Stimulated activated CD8-positive, alpha-beta memory T cell treated with anti-CD3 and anti-CD28 coated beads, Interleukin-7, amount 100 ng/mL, for 4 hours (primary cell): ENCODE measurements around the gene CCDC152.
"Not testable (repeated sequence)": the region's sequence is repeated elsewhere in the genome, so short reads cannot be mapped to it uniquely, and the experiment has no call there.

Experiments
- DNase-seq, 2 donors: peaks; one replicate each; pipeline ENCODE4 v3.0.0-alpha.2; 2020; ENCODE audit warnings: low read depth in 2 of 2

CCDC152 gene

DNA sequence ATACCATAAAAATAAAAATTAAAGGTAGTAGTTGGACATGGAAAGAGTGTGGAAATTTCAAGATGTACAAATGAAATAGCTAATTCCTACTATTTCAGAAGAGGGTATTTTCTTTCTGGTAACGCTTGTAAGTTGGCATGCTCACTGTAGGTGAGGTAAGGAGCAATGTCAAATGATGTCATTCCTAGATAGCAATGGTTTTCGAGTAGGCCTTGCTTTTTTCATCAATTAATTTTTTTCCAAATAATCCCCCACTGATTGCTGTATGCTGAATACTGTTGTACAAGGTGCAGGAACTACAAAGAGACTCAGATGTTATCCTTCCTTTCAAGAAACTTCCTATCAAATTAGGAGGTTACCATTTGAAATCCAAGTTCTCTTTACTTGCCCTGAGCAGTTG, 56.0 kb downstream of the CCDC152 start:
- no peak for DNase-seq

DNA sequence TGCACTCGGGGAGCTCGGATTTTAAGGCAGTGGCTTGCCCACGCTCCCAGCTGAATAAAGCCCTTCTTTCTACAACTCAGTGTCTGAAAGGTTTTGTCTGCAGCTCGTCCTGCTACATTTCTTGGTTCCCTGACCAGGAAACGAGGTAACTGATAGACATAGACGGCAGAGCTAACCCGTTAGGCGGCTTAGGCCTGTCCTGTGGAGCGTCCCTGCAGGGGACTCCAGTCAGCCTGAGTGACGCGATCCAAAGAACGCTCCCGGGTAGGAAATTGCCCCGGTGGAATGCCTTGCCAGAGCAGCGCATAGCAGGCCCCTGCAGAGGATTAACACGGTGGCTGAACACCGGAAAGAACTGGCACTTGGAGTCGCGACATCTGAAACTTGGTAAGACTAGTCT, 56.9 kb downstream of the CCDC152 start:
- DNase-seq = no peak

DNA sequence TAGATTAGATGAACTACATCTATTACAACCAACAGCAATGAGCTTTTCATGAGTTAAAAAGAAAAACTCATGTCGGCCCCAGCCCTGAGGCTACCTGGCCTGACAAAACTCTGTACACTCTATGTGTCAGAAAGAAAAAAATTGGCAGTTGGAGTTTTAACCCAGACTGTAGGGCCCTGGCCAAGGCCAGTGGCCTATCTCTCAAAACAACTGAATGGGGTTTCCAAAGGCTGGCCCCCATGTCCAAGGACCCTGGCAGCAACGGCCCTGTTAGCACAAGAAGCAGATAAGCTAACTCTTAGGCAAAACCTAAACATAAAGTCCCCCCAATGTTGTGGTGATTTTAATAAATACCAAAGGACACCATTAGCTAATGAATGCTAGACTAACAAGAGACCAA, 59.9 kb downstream of the CCDC152 start:
- DNase-seq = not testable (repeated sequence)

DNA sequence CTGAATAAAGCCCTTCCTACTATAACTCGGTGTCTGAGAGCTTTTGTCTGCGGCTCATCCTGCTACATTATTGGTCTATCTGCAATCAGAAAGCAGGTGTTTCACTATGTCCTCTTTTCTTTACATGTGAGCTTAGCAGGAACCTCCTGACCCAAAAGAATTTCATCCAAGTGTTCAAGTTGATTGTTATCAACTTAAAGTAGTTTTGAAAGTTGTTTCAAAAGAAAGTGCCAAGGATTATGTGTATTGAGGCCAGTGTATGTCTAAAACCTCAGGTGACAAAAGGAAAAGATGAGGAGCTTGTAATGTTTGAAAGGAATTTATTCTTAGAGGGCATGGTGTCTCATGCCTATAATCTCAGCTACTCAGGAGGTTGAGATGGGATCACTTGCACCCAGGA, 63.1 kb downstream of the CCDC152 start:
- no peak for DNase-seq

DNA sequence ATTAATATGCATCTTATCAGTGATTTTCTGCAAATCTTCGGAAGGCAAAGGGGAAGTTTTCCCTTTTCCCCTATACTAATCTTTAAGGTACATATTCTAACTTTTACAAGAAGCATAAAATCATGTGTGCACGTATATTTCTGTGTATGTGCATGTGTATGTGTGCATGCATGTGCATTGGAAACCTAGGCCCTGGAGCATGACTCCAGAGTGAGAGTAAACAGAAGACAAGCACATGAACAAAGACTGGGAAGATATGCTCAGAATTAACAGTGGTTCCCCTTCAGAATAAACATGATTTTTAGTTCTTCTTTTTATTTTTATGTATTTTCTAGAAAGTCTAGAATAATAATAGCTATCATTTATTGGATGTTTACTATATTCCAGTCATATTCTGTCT, 65.9 kb downstream of the CCDC152 start:
- DNase-seq = no peak

DNA sequence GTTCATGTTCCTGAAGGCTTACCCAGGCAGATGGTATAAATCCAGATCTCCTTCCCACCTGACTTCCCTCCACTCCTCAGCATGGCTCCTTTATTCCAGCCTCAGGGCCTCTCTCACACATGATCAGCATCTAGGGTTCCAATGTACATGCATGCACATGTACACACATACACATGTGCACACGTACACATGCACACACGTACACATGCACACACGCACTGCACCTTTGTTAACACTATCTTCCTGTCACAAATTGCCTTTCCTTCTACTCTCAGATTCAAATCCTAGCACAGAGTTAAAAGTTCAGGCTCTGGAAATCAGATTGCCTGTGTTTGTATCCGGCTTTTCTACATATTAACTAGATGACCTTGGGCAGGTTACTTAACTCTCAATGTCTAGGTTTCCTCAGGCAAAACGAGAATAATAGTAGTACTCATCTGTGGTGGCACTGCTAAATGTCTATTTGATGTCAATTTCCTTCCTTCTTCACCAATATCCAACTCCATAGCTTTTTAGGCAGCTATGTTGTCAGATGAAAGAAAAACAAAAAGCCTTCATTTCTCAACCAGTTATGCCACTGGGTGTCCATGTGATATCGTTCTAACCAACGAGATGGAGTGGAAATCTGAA, 67.8 kb downstream of the CCDC152 start:
- DNase-seq = no peak

DNA sequence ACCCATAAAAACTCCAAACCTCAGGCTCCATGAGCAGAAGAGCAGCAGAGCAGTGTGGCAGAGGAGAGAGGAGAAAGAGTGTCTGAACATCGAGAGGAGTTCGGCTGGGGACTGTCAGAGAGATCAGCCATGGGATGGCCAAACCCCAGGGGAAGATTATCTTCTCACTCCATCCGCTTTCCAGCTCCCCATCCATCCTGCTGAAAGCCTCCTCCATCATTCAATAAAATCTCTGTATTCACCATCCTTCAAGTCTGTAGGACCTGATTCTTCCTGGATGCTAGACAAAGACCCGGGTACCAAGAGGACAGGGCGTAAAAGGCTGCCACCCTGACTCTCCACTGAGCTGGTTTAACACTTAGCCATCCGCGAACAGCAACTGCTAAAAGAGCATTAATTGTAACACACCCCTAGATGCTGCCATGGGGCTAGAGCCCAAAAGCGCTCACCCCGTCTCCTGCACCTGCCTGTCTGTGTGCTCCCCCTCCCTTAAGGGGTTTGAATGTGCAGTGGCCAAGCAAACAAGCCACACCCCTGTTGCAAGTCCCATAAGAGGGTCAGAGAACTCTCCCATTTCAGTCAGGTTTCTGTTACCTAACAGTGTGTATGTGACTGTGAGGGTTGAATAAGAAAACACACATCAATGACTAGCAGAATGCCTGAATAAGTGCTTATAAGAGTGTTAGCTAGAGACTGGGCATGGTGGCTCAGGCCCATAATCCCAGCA, 69.0 kb downstream of the CCDC152 start:
- DNase-seq = no peak

DNA sequence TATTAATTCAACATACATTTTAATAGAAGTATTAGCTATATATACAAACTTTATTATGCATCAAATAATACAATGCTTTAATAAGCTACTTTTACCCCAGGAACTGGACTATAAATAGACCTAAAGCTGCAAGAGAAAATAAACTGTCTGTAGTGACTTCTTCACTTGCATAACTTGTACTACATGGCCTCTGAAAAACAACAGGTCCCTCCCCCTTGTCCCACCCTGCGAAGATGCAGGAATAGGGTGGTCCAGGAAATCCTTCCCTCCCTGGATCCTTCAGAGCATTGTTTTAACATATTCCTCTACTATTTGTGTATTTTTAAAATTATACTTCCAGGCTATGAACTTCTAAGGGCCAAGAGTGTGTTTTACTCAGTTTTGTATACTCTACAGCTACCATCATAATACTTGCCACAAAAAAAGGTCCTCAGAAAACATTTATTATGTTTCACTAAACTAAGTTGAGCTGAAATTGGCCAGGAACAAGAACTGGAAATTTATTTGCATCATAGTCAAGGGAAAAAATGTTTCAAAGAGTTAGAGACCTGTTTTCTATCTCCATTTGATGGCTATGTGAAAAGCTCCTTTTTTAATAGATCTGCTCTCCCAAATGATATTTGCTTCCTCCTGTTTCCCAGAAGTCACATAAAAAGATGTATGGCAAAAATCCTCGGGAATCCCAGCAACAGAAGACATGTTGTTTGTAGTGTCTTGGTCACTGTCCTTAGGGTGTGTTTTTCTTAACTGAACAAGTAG, 70.3 kb downstream of the CCDC152 start:
- no peak for DNase-seq

DNA sequence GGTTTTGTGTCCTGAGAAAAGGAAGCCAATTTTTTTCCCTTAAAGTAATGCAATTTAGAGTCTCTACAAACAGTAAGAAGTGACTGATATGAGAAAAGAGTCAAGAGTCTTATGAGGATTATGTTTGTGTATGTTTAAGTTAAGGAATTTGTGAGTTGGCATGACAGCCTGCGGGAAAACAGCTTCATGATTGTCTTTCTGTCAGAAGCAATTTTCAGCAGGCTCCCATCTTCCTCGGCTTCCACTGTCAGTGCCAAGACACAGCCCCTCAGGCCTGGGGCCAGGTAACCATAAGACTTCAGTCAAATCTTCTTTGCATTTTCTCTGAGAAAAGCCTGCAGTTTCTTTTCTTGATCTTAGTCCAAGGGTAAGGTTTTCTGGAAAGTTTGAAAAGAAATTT, 72.1 kb downstream of the CCDC152 start:
- DNase-seq = no peak

DNA sequence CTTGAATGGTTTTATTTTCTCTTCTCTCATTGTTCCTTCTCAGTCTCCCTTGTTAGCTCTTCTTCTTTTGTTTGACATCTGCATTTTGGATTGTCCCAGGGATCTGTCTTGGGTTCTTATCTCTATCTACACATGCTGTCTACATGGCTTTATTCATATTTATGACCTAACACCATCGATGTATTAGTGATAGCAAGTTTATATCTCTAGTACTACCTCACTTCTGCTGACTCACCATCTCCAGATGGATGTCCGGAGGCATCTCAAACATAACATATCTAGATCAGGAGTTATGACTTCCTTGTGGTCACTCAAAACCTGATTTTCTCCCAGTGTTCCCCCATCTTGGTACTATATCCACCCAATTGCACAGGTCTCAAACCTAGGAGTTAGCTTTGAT, 74.3 kb downstream of the CCDC152 start:
- DNase-seq = no peak

DNA sequence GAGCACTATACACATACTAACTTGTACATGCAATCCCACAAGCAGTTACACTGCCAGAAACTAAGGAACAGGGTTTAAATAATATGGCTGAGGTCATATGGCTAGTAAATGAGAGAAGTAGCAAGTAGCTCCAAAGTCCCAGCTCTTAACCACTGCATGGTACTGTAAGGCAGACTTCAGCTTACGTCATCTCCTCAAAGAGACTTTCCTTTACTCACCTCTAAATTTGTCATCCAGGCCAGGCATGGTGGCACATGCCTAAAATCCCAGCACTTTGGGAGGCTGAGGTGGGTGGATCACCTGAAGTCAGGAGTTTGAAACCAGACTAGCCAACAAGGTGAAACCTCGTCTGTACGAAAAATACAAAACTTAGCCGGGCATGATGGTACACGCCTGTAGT, 75.4 kb downstream of the CCDC152 start:
- no peak for DNase-seq

DNA sequence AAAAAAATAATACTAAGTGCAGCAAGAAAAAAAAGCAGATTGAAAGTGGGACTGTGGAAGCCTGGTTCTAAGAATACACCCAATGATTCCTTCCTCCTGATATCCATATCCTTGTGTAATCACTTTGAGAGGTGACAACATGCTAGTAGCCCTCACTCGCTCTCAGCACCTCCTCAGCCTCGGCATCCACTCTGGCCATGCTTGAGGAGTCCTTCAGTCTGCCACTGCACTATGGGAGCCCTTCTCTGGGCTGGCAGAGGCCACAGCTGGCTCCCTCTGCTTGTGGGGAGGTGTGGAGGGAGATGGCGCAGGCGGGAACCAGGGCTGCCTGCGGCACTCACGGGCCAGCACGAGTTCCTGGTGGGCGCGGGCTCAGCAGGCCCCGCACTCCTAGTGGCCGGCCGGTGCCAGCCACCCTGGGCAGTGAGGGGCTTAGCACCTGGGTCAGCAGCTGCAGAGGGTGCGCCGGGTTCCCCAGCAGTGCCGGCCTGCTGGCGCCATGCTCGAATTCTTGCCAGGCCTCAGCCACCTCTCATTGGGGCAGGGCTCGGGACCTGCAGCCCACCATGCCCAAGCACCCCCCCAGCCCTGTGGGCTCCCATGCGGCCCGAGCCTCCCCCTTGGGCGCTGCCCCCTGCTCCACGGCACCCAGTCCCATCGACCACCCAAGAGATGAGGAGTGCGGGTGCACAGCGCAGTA, 79.6 kb downstream of the CCDC152 start:
- no peak for DNase-seq

DNA sequence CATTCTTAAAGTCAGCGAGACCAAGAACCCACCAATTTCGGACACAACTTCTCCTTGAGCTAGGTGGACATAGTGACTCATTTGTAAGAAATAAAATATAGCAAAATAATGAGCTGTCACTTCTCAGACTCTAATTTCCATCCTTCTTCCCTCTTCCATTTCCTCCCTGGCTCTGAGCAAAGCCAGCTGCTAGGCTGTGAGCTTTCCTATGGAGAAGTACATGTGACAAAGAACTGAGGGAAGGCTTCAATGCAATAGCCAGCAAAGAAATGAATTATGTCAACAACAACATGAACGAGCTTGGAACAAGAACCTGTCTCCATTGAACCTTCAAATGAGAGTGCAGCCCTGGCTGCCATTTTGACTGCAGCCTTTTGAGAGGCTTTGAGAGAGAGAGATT, 81.0 kb downstream of the CCDC152 start:
- DNase-seq = no peak

DNA sequence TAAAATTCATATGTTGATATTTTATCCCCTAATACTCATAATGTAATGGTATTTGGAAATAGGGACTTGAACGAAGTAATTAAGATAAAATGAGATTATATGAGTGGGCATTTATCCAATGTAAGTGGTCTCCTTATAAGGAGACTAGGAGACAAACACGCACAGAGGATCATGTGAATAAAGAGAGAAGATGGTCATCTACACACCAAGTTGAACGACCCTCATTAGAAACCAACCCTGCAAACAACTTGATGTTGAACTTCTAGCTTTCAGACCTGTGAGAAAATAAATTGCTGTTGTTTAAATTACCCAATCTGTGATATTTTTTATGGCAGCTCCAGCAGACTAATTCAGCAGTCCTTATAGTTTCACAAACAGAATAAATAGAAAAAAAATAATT, 82.6 kb downstream of the CCDC152 start:
- DNase-seq = no peak

DNA sequence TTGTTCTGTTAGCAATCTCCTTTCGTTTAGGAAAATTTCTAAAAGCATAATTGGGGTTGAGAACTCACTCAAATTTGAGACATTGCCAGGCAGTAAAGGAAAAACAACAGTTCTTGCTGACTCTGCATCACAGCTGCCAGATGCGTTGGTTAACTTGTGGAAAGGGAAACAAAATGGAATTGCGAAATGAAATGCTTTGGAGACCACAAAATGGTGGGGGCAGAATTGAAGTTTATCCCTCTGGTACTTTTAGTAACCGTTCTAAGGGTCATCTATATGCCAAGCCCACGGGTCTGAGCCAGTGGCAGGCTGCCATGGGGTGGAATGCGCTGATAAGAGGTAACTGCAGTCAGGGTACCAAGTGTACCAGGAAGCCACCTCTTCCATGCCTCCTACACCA, 83.7 kb downstream of the CCDC152 start:
- no peak for DNase-seq

DNA sequence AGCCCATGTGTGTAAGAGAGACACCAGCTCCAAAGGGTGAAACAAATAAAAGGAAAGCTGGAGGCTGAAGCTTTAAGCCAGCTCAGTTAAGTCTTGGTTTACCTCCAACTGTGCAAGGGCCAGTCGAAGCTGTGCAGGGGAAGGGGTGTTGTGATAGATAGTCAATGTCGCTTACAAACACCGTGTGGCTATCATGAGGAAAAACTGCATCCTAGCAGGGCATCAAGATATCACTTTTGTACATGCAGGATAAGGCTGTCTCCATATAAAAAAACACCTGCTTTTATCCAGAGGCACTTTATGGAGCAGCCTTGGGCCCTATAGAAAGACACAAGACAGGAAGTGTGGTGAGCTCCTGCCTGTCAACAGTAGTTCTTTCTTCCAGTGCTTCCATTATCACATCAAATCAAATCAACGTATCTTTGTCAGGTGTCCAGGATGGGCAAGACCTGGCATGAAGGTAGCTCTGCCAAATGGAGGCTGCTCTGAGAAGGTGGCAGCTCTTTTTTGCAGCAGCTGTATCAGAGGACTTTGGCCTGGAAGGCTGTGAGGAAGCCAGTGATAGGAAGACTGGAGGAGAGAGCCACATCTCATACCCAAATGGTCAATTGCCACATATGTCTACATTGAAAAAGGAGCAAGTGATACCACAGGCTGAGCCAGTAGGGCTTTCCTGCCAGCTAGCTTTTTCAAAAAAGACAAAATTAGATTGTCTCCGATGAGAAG, 84.4 kb downstream of the CCDC152 start:
- no peak for DNase-seq

DNA sequence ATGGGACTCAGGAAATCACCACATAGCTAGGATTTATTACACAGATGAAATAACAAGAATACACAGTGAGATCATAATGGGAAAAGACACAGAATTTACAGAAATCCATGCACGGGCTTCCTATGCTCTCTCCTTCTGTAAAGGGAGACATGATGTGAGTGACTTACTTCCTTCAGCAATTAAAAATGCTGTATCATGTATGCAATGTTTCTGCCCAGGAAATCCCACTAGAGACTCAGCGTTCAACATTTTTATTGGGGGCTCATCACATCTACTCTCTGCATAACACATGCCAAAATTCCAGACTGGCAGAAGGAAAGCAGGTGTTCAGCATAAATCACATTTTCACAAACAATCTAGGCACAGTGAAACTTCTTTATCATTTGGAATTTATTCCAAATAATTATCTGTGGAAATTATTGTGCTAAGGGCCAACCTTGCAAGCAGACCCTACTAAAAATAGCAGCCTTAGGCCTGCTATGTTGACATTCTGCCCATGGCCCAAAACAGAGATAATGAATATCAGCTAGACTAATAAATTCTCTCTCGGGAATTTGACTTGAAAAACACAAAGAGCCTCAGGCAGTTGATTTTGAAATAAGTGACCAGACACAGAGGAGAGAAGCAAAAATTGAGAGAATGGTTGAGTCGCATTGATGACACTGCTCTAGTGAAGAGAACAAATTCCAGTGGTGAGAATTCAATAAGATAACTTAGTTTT, 86.5 kb downstream of the CCDC152 start:
- DNase-seq = no peak

DNA sequence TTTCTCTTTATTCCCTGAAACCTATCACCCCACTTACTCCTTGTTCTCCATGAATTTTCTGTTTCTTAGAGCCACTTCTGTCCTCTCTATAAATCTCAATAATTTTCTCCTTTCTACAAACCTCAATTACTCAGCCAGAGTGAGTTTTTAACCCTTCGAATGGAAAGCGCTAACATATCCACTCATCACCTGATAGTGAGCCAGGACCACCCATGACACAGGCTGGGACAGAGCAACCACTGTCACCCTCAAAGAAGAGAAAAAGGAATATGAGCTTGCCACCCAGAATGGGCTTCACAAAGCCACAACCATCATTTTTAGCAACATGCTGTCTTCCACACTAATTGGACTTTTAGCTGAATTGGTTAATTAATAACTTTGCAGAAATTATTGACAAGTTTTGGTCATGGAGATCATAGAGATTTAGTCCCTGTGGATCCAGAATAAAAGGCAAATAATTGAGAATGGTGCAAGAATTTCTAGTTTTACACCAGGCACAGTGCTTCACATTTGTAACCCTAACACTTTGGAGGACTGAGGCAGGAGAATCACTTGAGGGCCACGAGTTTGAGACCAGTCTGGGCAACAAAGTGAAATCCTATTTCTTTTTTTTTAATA, 87.2 kb downstream of the CCDC152 start:
- no peak for DNase-seq

DNA sequence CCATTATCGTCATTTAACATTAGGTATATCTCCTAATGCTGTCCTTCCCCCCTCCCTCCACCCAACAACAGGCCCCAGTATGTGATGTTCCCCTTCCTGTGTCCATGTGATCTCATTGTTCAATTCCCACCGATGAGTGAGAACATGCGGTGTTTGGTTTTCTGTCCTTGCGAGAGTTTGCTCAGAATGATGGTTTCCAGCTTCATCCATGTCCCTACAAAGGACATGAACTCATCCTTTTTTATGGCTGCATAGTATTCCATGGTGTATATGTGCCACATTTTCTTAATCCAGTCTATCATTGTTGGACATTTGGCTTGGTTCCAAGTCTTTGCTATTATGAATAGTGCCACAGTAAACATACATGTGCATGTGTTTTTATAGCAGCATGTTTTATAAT, 87.8 kb downstream of the CCDC152 start:
- not testable (repeated sequence) for DNase-seq

DNA sequence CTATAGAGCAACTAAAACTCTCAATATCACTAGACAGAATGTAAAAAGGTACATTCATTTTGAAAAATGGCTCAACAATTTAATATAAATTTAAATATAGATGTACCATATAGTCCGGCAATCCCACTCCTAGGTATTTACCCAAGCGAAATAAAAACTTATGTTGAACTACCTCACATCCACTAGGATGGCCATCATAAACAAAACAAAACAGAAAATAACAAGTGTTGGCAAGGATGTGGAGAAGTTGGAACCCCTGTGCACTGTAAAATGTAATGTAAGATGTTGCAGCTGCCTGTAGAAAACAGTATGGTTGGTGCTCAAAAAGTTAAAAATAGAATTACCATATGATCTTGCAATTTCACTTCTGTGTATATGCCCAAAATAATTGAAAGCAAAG, 91.9 kb downstream of the CCDC152 start:
- DNase-seq = no peak

DNA sequence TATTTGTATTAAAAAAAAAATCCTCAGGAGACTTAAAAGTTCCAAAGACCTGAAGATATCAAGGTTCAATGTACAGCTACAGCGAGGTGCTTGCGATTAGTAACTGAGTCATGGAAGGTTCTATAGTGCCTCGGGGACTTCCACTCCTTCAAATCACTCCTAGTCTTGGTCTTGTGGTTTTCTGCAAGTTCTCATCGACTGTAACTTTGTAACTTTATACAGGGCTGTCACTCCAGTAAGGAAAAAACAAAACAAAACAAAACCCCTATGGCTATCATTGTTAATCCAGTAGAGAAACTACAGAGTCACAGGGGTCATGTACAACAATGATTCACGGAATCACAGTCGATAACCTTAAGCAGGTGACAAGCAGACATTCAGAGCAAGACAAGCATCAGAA, 94.9 kb downstream of the CCDC152 start:
- DNase-seq = no peak
